Measurements from ENCODE around the gene CLDN1.

CLDN1 gene

GRCh38 chr3:190333961-190334360 lies 11.7 kb upstream of the CLDN1 start:
- Histone ChIP-seq H3K27ac (ENCODE audit: low read length) (no peak overlapping the region), H3K27me3 (ENCODE audit: control insufficient read depth, insufficient read depth, low read length) (no peaks in the 10 kb centered on the region), H3K36me3 (ENCODE audit: control insufficient read depth, insufficient read depth, low read length) (no peaks in the 10 kb centered on the region), H3K4me3 (ENCODE audit: low read length) (no peak overlapping the region), H3K9me3 (ENCODE audit: control insufficient read depth, insufficient read depth, low read length) (no peaks in the 10 kb centered on the region), H3K4me1 (ENCODE audit: control insufficient read depth, insufficient read depth, low read length) (no peaks in the 10 kb centered on the region)
- WGBS (ENCODE audit: insufficient coverage, insufficient read length): no CpG with 5 or more reads among the region's 1 CpG
- no peak for DNase-seq (ENCODE audit: low read depth, low spot score)

- Histone ChIP-seq H3K36me3 (ENCODE audit: control insufficient read depth, insufficient read depth, low read length) (no peaks in the 10 kb centered on the region), H3K9me3 (ENCODE audit: control insufficient read depth, insufficient read depth, low read length) (no peaks in the 10 kb centered on the region), H3K4me3 (ENCODE audit: low read length) (no peak overlapping the region), H3K27ac (ENCODE audit: low read length) (no peak overlapping the region), H3K4me1 (ENCODE audit: control insufficient read depth, insufficient read depth, low read length) (peaks cover 1% of the 10 kb centered on the region; the same call in 1 of the 2 replicates), H3K27me3 (ENCODE audit: control insufficient read depth, insufficient read depth, low read length) (no peaks in the 10 kb centered on the region)
- no peak for DNase-seq (ENCODE audit: low read depth, low spot score)
- WGBS (ENCODE audit: insufficient coverage, insufficient read length): no CpG with 5 or more reads among the region's 3 CpGs
Measured at GRCh38 chr3:190330936-190331734, 8.9 kb upstream of the CLDN1 start.

GRCh38 chr3:190326930-190327329 lies 4.7 kb upstream of the CLDN1 start:
- Histone ChIP-seq H3K27me3 (ENCODE audit: control insufficient read depth, insufficient read depth, low read length) (peaks cover 2% of the 10 kb centered on the region; the same call in 1 of the 2 replicates), H3K9me3 (ENCODE audit: control insufficient read depth, insufficient read depth, low read length) (no peaks in the 10 kb centered on the region), H3K4me1 (ENCODE audit: control insufficient read depth, insufficient read depth, low read length) (peaks cover 4% of the 10 kb centered on the region; the same call in 1 of the 2 replicates), H3K27ac (ENCODE audit: low read length) (no peak overlapping the region), H3K36me3 (ENCODE audit: control insufficient read depth, insufficient read depth, low read length) (no peaks in the 10 kb centered on the region), H3K4me3 (ENCODE audit: low read length) (no peak overlapping the region)
- no CpG with 5 or more reads among the region's 4 CpGs for WGBS (ENCODE audit: insufficient coverage, insufficient read length)
- no peak for DNase-seq (ENCODE audit: low read depth, low spot score)

- DNase-seq (ENCODE audit: low read depth, low spot score): no peak
- no CpG with 5 or more reads among the region's 4 CpGs for WGBS (ENCODE audit: insufficient coverage, insufficient read length)
- no peak overlapping the region for H3K4me3 ChIP-seq (ENCODE audit: low read length)
- H3K27ac ChIP-seq (ENCODE audit: low read length): no peak overlapping the region
- H3K9me3 ChIP-seq (ENCODE audit: control insufficient read depth, insufficient read depth, low read length): no peaks in the 10 kb centered on the region
- H3K4me1 ChIP-seq (ENCODE audit: control insufficient read depth, insufficient read depth, low read length): peaks cover 4% of the 10 kb centered on the region; the same call in 1 of the 2 replicates
- peaks cover 2% of the 10 kb centered on the region; the same call in 1 of the 2 replicates for H3K27me3 ChIP-seq (ENCODE audit: control insufficient read depth, insufficient read depth, low read length)
- H3K36me3 ChIP-seq (ENCODE audit: control insufficient read depth, insufficient read depth, low read length): no peaks in the 10 kb centered on the region
Measured at GRCh38 chr3:190326361-190326760, 4.1 kb upstream of the CLDN1 start.

- Histone ChIP-seq H3K9me3 (ENCODE audit: control insufficient read depth, insufficient read depth, low read length) (no peaks in the 10 kb centered on the region), H3K27me3 (ENCODE audit: control insufficient read depth, insufficient read depth, low read length) (peaks cover 2% of the 10 kb centered on the region; the same call in 1 of the 2 replicates), H3K36me3 (ENCODE audit: control insufficient read depth, insufficient read depth, low read length) (no peaks in the 10 kb centered on the region), H3K27ac (ENCODE audit: low read length) (no peak overlapping the region), H3K4me3 (ENCODE audit: low read length) (no peak overlapping the region), H3K4me1 (ENCODE audit: control insufficient read depth, insufficient read depth, low read length) (peaks cover 4% of the 10 kb centered on the region; the same call in 1 of the 2 replicates)
- DNase-seq (ENCODE audit: low read depth, low spot score): no peak
- no CpG with 5 or more reads among the region's 1 CpG for WGBS (ENCODE audit: insufficient coverage, insufficient read length)
Measured at GRCh38 chr3:190325923-190326322, 3.7 kb upstream of the CLDN1 start.

- no peak overlapping the region for H3K27ac ChIP-seq (ENCODE audit: low read length)
- no CpG with 5 or more reads among the region's 8 CpGs for WGBS (ENCODE audit: insufficient coverage, insufficient read length)
- peaks cover 4% of the 10 kb centered on the region; the same call in 1 of the 2 replicates for H3K4me1 ChIP-seq (ENCODE audit: control insufficient read depth, insufficient read depth, low read length)
- no peaks in the 10 kb centered on the region for H3K9me3 ChIP-seq (ENCODE audit: control insufficient read depth, insufficient read depth, low read length)
- H3K4me3 ChIP-seq (ENCODE audit: low read length): no peak overlapping the region
- no peaks in the 10 kb centered on the region for H3K36me3 ChIP-seq (ENCODE audit: control insufficient read depth, insufficient read depth, low read length)
- H3K27me3 ChIP-seq (ENCODE audit: control insufficient read depth, insufficient read depth, low read length): peaks cover 2% of the 10 kb centered on the region; the same call in 1 of the 2 replicates
- no peak for DNase-seq (ENCODE audit: low read depth, low spot score)
Measured at GRCh38 chr3:190323246-190323626, 990 bp upstream of the CLDN1 start.

GRCh38 chr3:190322604-190323245 lies 479 bp upstream of the CLDN1 start:
- H3K4me1 ChIP-seq (ENCODE audit: control insufficient read depth, insufficient read depth, low read length): peaks cover 4% of the 10 kb centered on the region; the same call in 1 of the 2 replicates
- peak overlapping the region; percentile 13; the same call in 1 of the 2 replicates for H3K4me3 ChIP-seq (ENCODE audit: low read length)
- H3K36me3 ChIP-seq (ENCODE audit: control insufficient read depth, insufficient read depth, low read length): no peaks in the 10 kb centered on the region
- peaks cover 2% of the 10 kb centered on the region; the same call in 1 of the 2 replicates for H3K27me3 ChIP-seq (ENCODE audit: control insufficient read depth, insufficient read depth, low read length)
- H3K27ac ChIP-seq (ENCODE audit: low read length): no peak overlapping the region
- DNase-seq (ENCODE audit: low read depth, low spot score): no peak
- WGBS (ENCODE audit: insufficient coverage, insufficient read length): 100% methylated on average over 2 of the region's 12 CpGs
- H3K9me3 ChIP-seq (ENCODE audit: control insufficient read depth, insufficient read depth, low read length): no peaks in the 10 kb centered on the region

- no peaks in the 10 kb centered on the region for H3K9me3 ChIP-seq (ENCODE audit: control insufficient read depth, insufficient read depth, low read length)
- H3K4me3 ChIP-seq (ENCODE audit: low read length): no peak overlapping the region
- no peak for DNase-seq (ENCODE audit: low read depth, low spot score)
- no peaks in the 10 kb centered on the region for H3K36me3 ChIP-seq (ENCODE audit: control insufficient read depth, insufficient read depth, low read length)
- no peak overlapping the region for H3K27ac ChIP-seq (ENCODE audit: low read length)
- H3K4me1 ChIP-seq (ENCODE audit: control insufficient read depth, insufficient read depth, low read length): peaks cover 3% of the 10 kb centered on the region; the same call in 1 of the 2 replicates
- H3K27me3 ChIP-seq (ENCODE audit: control insufficient read depth, insufficient read depth, low read length): peaks cover 2% of the 10 kb centered on the region; the same call in 1 of the 2 replicates
- WGBS (ENCODE audit: insufficient coverage, insufficient read length): no CpG with 5 or more reads among the region's 7 CpGs
Measured at GRCh38 chr3:190320594-190321362, 1.5 kb downstream of the CLDN1 start.

- Histone ChIP-seq H3K4me1 (ENCODE audit: control insufficient read depth, insufficient read depth, low read length) (peaks cover 3% of the 10 kb centered on the region; the same call in 1 of the 2 replicates), H3K9me3 (ENCODE audit: control insufficient read depth, insufficient read depth, low read length) (no peaks in the 10 kb centered on the region), H3K27ac (ENCODE audit: low read length) (no peak overlapping the region), H3K27me3 (ENCODE audit: control insufficient read depth, insufficient read depth, low read length) (peaks cover 2% of the 10 kb centered on the region; the same call in 1 of the 2 replicates), H3K36me3 (ENCODE audit: control insufficient read depth, insufficient read depth, low read length) (no peaks in the 10 kb centered on the region), H3K4me3 (ENCODE audit: low read length) (no peak overlapping the region)
- no CpG with 5 or more reads among the region's 4 CpGs for WGBS (ENCODE audit: insufficient coverage, insufficient read length)
- no peak for DNase-seq (ENCODE audit: low read depth, low spot score)
Measured at GRCh38 chr3:190319660-190320059, 2.6 kb downstream of the CLDN1 start.

GRCh38 chr3:190318666-190319065 lies 3.6 kb downstream of the CLDN1 start:
- Histone ChIP-seq H3K27me3 (ENCODE audit: control insufficient read depth, insufficient read depth, low read length) (peaks cover 2% of the 10 kb centered on the region; the same call in 1 of the 2 replicates), H3K36me3 (ENCODE audit: control insufficient read depth, insufficient read depth, low read length) (no peaks in the 10 kb centered on the region), H3K4me1 (ENCODE audit: control insufficient read depth, insufficient read depth, low read length) (peaks cover 3% of the 10 kb centered on the region; the same call in 1 of the 2 replicates), H3K4me3 (ENCODE audit: low read length) (no peak overlapping the region), H3K27ac (ENCODE audit: low read length) (no peak overlapping the region), H3K9me3 (ENCODE audit: control insufficient read depth, insufficient read depth, low read length) (no peaks in the 10 kb centered on the region)
- WGBS (ENCODE audit: insufficient coverage, insufficient read length): no CpG with 5 or more reads among the region's 5 CpGs
- no peak for DNase-seq (ENCODE audit: low read depth, low spot score)

Measured in iPS DF 6.9 (cell line).